K562 (cell line): Measurements from ENCODE around the gene GATC.
A peak's percentile ranks its signal among the peaks of the same experiment; 100 is the strongest.

Experiments used
- BMI1 ChIP-seq: fragments of 150-350 bp; IDR thresholded peaks from 2 replicates; pipeline ENCODE4 v1.6.1; 2014; ENCODE audit warnings: low read length
- CREB1 ChIP-seq, 2 experiments: sonication (generic) in 1 of 2; formaldehyde crosslinking in 1 of 2; IDR thresholded peaks; 2 replicates each; pipeline versions ENCODE4 v1.6.1 to v1.8.0; 2012 to 2022; ENCODE audit warnings: inconsistent platforms in 1 of 2, mild to moderate bottlenecking in 1 of 2, missing genetic modification reagents in 1 of 2, moderate library complexity in 1 of 2
- CTCF ChIP-seq, 3 experiments: IDR thresholded peaks in 2 of 3; conservative IDR thresholded peaks in 1 of 3; 2 replicates each; pipeline ENCODE4 v1.5.1; 2011 to 2012; ENCODE audit warnings: low read length in 3 of 3, mild to moderate bottlenecking in 3 of 3, control low read depth in 2 of 3, improper control_type of control experiment in 1 of 3, inconsistent platforms in 1 of 3, low read depth in 1 of 3, mixed read lengths in 1 of 3, moderate library complexity in 1 of 3; ENCODE audit not compliant: insufficient read depth in 2 of 3
- EZH2 ChIP-seq: IDR thresholded peaks from 2 replicates; pipeline ENCODE4 v1.6.1; 2012; ENCODE audit warnings: low read depth, mild to moderate bottlenecking, inconsistent platforms, low read length, borderline replicate concordance
- FOXK2 ChIP-seq, 2 experiments: fragments of 450-650 bp; IDR thresholded peaks in 1 of 2; conservative IDR thresholded peaks in 1 of 2; 2 replicates each; pipeline ENCODE4 v1.6.1; 2016; ENCODE audit warnings: low read depth in 2 of 2, mild to moderate bottlenecking in 1 of 2
- FOXP1 ChIP-seq: sonication (generic); formaldehyde crosslinking; IDR thresholded peaks from 2 replicates; pipeline ENCODE4 v1.8.0; 2022; ENCODE audit warnings: mild to moderate bottlenecking, missing genetic modification reagents
- HNRNPUL1 ChIP-seq: fragments of 200-400 bp; formaldehyde crosslinking; IDR thresholded peaks from 2 replicates; pipeline ENCODE4 v1.6.1; 2017; ENCODE audit warnings: low read length
- IRF1 ChIP-seq: sonication (generic); formaldehyde crosslinking; IDR thresholded peaks from 2 replicates; pipeline ENCODE4 v1.8.0; 2022; ENCODE audit warnings: missing genetic modification reagents, mild to moderate bottlenecking, borderline replicate concordance
- KDM4B ChIP-seq, 2 experiments: fragments of 450-650 bp in 1 of 2; sonication (generic) in 1 of 2; IDR thresholded peaks; 2 replicates each; pipeline ENCODE4 v1.6.1; 2016 to 2017; ENCODE audit warnings: borderline replicate concordance in 2 of 2, antibody characterized with exemption in 1 of 2, low read depth in 1 of 2, mild to moderate bottlenecking in 1 of 2
- KDM5B ChIP-seq: fragments of 200-600 bp; sonication (generic); IDR thresholded peaks from 2 replicates; pipeline ENCODE4 v1.6.1; 2012; ENCODE audit warnings: low read depth, mild to moderate bottlenecking, moderate library complexity, low read length, control low read depth, inconsistent platforms; ENCODE audit not compliant: insufficient replicate concordance
- NFYB ChIP-seq: IDR thresholded peaks from 2 replicates; pipeline ENCODE4 v1.6.1; 2011; ENCODE audit warnings: mild to moderate bottlenecking, moderate library complexity; ENCODE audit not compliant: insufficient read length; ENCODE audit errors: extremely low read depth
- NR0B1 ChIP-seq: fragments of 450-650 bp; IDR thresholded peaks from one replicate; pipeline ENCODE4 v1.6.1; 2018; ENCODE audit warnings: mild to moderate bottlenecking, moderate library complexity; ENCODE audit not compliant: partially characterized antibody
- SP1 ChIP-seq: sonication (generic); formaldehyde crosslinking; IDR thresholded peaks from 2 replicates; pipeline ENCODE4 v1.8.1; 2022; ENCODE audit warnings: mild to moderate bottlenecking, missing genetic modification reagents
- ZBTB7A ChIP-seq: IDR thresholded peaks from 2 replicates; pipeline ENCODE4 v1.6.1; 2011; ENCODE audit warnings: low read depth, mild to moderate bottlenecking, low read length, moderate library complexity, borderline replicate concordance; ENCODE audit not compliant: control insufficient read depth

GRCh38 chr12:120496413-120497340 is 50.4 kb downstream of the GATC start:
- TF ChIP-seq FOXP1 (no peak), ZBTB7A (peak; percentile 36; the same call in 1 of the 2 replicates), CREB1 (IDR thresholded peaks at IDR 0.05) (no peak), CREB1 (CRISPR knock-in tag; IDR thresholded peaks at IDR 0.05) (no peak), CTCF (IDR thresholded peaks at IDR 0.05 in 2 of 3, conservative IDR thresholded peaks at IDR 0.05 in 1 of 3; ENCODE audit: insufficient read depth in 2 of 3, low read depth in 1 of 3, low read length in 3 of 3) (peak in 1 of 3 experiments; percentile 48; a peak in 2 of 6 replicates), KDM4B (IDR thresholded peaks at IDR 0.05; ENCODE audit: borderline replicate concordance in 2 of 2, low read depth in 1 of 2) (no peak), HNRNPUL1 (no peak), KDM5B (no peak), NFYB (no peak), SP1 (CRISPR knock-in tag) (no peak), BMI1 (no peak), FOXK2 (conservative IDR thresholded peaks at IDR 0.05 in 1 of 2, IDR thresholded peaks at IDR 0.05 in 1 of 2; ENCODE audit: low read depth in 2 of 2) (no peak), NR0B1 (no peak), IRF1 (CRISPR knock-in tag) (no peak), EZH2 (no peak)
